DND-41 (cell line): Measurements from ENCODE around the gene DMRTA2.

Source experiments
- EZH2 ChIP-seq: IDR thresholded peaks from 3 replicates; pipeline ENCODE4 v1.6.1; 2012; ENCODE audit warnings: borderline replicate concordance, low read depth, mild to moderate bottlenecking, moderate library complexity, low read length, inconsistent platforms; ENCODE audit not compliant: severe bottlenecking
- TF ChIP-seq, protein P1 (sequence below): IDR thresholded peaks from 2 replicates; pipeline ENCODE4 v1.5.1; 2012; ENCODE audit warnings: borderline replicate concordance, low read length, moderate library complexity, mild to moderate bottlenecking; ENCODE audit not compliant: poor library complexity, severe bottlenecking; ENCODE audit errors: extremely low read depth

DNA sequence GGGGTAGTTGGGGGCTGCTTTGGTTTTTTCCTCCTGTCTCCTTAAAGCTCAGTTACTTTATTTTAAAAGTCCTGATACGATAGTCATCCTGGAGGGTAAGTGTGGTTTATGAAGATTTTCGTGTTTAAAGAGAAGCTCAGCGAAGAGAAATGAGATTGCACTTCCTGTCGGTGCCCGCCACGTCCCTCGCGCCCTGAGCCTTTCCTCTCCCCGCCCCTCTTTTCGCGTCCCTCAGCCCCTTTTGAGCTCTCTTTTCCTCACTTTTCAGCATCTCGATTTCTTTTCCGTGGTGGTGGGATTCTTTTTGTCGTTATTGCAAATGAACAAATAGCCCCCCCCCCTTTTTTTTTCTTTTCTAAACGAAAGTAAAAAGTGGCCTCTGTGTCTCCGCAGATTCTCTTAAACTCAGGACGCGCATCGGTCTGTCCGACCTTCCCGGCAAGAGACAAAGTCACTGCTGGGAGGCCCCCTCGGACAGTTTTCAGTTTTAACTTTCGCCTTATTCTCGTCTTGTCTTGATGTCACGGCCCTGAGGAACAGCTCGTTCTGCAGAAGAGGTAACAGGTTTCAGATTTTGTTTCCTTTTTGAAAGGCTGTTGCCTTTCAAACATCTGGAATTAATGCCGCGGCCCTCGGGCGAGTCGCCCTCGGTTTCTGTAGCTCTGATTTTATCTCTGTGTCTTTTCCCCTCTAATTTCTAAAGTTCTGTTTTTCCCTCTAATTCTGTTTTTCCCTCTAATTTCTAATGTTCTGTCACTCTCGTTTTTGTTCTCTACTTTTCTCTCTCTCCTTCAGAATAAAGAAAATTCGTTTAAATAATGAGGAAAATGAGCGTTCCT is 1.0 kb upstream of the DMRTA2 start:
- TF ChIP-seq, protein P1, sequence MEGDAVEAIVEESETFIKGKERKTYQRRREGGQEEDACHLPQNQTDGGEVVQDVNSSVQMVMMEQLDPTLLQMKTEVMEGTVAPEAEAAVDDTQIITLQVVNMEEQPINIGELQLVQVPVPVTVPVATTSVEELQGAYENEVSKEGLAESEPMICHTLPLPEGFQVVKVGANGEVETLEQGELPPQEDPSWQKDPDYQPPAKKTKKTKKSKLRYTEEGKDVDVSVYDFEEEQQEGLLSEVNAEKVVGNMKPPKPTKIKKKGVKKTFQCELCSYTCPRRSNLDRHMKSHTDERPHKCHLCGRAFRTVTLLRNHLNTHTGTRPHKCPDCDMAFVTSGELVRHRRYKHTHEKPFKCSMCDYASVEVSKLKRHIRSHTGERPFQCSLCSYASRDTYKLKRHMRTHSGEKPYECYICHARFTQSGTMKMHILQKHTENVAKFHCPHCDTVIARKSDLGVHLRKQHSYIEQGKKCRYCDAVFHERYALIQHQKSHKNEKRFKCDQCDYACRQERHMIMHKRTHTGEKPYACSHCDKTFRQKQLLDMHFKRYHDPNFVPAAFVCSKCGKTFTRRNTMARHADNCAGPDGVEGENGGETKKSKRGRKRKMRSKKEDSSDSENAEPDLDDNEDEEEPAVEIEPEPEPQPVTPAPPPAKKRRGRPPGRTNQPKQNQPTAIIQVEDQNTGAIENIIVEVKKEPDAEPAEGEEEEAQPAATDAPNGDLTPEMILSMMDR: no peak
- no peak for TF ChIP-seq EZH2
